GM12872 (cell line): ENCODE data around the gene DAPK1.

Experiments used
- TF ChIP-seq, protein P1 (sequence below): IDR thresholded peaks from 3 replicates; pipeline ENCODE4 v1.5.1; 2011; ENCODE audit warnings: low read depth, mild to moderate bottlenecking, low read length, moderate library complexity; ENCODE audit not compliant: insufficient read depth

DAPK1 gene

DNA sequence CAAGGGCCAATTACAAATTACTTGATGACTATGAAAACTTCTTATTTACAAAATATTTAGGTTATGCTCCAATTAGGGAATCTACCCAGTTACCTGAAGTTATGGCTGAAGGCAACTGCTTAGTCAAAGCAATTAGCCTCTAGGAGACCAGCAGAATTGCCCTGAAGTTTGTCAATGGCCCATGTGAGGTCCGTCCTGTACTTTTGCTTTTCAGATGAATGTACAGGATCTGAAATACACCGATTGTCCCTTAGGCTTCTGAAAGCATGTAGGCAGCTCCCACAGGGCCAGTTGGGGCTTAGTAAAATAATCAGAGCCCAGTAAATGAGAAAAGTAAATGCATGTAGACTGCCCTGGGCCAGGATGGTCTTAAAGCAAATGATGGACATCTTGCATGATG is 93.3 kb downstream of the DAPK1 start:
- TF ChIP-seq, protein P1, sequence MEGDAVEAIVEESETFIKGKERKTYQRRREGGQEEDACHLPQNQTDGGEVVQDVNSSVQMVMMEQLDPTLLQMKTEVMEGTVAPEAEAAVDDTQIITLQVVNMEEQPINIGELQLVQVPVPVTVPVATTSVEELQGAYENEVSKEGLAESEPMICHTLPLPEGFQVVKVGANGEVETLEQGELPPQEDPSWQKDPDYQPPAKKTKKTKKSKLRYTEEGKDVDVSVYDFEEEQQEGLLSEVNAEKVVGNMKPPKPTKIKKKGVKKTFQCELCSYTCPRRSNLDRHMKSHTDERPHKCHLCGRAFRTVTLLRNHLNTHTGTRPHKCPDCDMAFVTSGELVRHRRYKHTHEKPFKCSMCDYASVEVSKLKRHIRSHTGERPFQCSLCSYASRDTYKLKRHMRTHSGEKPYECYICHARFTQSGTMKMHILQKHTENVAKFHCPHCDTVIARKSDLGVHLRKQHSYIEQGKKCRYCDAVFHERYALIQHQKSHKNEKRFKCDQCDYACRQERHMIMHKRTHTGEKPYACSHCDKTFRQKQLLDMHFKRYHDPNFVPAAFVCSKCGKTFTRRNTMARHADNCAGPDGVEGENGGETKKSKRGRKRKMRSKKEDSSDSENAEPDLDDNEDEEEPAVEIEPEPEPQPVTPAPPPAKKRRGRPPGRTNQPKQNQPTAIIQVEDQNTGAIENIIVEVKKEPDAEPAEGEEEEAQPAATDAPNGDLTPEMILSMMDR, result no peak

- TF ChIP-seq, protein P1, result no peak
Observed at GRCh38 chr9:87592554-87593358, 95.1 kb downstream of the DAPK1 start.

- TF ChIP-seq, protein P1, result no peak
Observed at GRCh38 chr9:87593359-87593980, 95.8 kb downstream of the DAPK1 start.

- TF ChIP-seq, protein P1, result no peak
Observed at GRCh38 chr9:87594194-87594593, 96.5 kb downstream of the DAPK1 start.

- TF ChIP-seq, protein P1, result no peak
Observed at GRCh38 chr9:87594662-87595061, 97.0 kb downstream of the DAPK1 start.

GRCh38 chr9:87595610-87596009 is 97.9 kb downstream of the DAPK1 start:
- TF ChIP-seq, protein P1, result no peak

GRCh38 chr9:87596862-87597261 is 99.2 kb downstream of the DAPK1 start:
- TF ChIP-seq, protein P1, result no peak
